Stomach (tissue), 4 donors: Measurements from ENCODE around the gene LRGUK.

ENCODE experiments used
- EP300 ChIP-seq: sonication (generic); formaldehyde crosslinking; IDR thresholded peaks from one replicate; pipeline ENCODE4 v1.6.1; 2017; ENCODE audit warnings: antibody characterized with exemption
- TF ChIP-seq, protein P1 (sequence below), 7 experiments: fragments of 450-650 bp in 4 of 7; fragments of 200-600 bp in 3 of 7; sonication (generic) in 3 of 7; IDR thresholded peaks; one replicate each; pipeline ENCODE4 v1.5.1; 2016 to 2019; ENCODE audit warnings: antibody characterized with exemption in 7 of 7, control low read depth in 2 of 7, mild to moderate bottlenecking in 1 of 7

DNA sequence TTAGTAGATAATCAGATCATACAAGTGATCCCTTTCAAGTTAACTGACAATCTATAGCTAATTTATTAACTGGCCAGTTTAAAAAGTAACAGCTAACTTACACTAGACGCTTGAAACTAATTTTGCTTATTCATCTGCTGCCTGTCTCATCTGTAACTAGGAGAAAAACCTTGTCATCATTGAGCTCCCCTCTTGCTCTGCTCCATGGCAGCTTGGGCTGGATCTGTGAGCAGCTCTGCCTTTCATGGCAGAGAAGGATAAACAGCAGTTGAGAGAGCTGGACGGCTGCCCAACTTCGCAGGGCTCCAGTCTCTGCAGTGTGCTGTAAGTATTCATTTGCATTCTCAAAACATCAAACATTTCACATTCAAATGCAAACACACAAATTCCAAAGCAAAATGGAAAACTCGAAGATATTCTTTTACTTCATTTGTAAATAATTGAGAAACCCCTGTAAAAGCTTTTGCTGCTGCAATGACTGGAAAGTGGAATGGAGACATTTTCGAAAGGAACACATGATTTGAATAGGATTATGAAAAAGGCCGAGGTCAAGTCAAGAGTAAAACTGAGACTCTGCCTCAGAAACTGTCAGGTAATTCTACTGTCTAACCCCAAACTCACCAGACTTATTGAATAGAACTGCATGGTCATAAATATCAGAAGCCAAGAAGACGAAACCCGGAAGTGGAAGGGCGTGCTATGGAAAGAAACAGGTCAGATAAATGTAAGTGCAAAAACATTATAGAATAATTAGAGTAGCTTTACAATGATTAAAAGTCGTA is 172.0 kb downstream of the LRGUK start:
- no peak for TF ChIP-seq EP300
- TF ChIP-seq, protein P1, sequence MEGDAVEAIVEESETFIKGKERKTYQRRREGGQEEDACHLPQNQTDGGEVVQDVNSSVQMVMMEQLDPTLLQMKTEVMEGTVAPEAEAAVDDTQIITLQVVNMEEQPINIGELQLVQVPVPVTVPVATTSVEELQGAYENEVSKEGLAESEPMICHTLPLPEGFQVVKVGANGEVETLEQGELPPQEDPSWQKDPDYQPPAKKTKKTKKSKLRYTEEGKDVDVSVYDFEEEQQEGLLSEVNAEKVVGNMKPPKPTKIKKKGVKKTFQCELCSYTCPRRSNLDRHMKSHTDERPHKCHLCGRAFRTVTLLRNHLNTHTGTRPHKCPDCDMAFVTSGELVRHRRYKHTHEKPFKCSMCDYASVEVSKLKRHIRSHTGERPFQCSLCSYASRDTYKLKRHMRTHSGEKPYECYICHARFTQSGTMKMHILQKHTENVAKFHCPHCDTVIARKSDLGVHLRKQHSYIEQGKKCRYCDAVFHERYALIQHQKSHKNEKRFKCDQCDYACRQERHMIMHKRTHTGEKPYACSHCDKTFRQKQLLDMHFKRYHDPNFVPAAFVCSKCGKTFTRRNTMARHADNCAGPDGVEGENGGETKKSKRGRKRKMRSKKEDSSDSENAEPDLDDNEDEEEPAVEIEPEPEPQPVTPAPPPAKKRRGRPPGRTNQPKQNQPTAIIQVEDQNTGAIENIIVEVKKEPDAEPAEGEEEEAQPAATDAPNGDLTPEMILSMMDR (IDR thresholded peaks at IDR 0.05): no peak
